ENCODE results near the gene ACBD3. TPM values are rescaled to one million over a fixed set of nuclear protein-coding genes. Genes with fewer than 3 reads are reported as not detected.

Gene ACBD3
- total RNA-seq, 2 experiments from 2014 or later: 26.5 to 28.3 TPM

DNA sequence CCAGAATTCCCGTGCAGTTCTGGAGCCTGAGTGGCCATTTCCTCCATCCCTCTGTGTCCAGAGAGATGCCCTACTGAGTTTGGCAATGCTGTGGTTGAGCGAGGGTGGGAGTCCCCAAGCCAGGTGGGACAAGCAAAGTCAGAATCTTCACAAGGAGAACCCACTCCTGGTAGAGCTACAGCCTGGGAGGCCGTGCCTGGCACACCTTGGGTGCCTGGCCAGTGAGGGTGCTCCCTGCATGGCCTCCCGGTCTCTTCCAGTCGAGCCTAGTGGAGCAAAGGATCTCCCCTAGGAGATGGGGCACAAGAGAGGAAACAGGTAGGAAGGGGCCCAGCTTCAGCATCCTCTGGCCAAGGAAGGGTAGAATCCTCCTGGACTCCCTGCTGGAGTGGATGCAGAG, 66.1 kb downstream of the ACBD3 start:
- Histone ChIP-seq H3K4me1 (ENCODE audit: insufficient read depth, low read length) (peaks cover 35% of the 10 kb centered on the region), H3K4me3 (ENCODE audit: low read length) (no peak overlapping the region), H3K9me3 (ENCODE audit: control insufficient read depth in 1 of 2, insufficient read depth in 1 of 2, low read length in 2 of 2) (no peaks in the 10 kb centered on the region), H3K36me3 (ENCODE audit: insufficient read depth, low read length) (no peaks in the 10 kb centered on the region), H3K27me3 (ENCODE audit: control insufficient read depth in 1 of 2, insufficient read depth in 2 of 2, low read length in 2 of 2) (no peaks in the 10 kb centered on the region), H3K27ac (ENCODE audit: low read depth in 1 of 2, low read length in 2 of 2) (no peak overlapping the region)
- no peak for ATAC-seq (ENCODE audit: poor library complexity)
- no peak for DNase-seq
- POLR2A ChIA-PET: interaction anchor here (0.9 to 3.7 kb wide), 6 partner anchors 10 to 121 kb away, joined by 3 to 33 read pairs (median 6); partner anchors contain the start of genes H3-3A and SDE2
- peaks cover 32% of the 10 kb centered on the region for H3K4me1 Mint-ChIP-seq (ENCODE audit: low read depth)
- H3K36me3 Mint-ChIP-seq (ENCODE audit: low read depth): no peaks in the 10 kb centered on the region
- no peaks in the 10 kb centered on the region for H3K27me3 Mint-ChIP-seq
- intact Hi-C loops (cut with DNase I, micrococcal nuclease): loop anchor here (2.0 to 10.0 kb wide), 6 partner anchors 38 to 643 kb away; partner anchors contain the start of genes LIN9 (in 1 of the 2) and PARP1 (in 1 of the 2)
- TF ChIP-seq, protein P1, sequence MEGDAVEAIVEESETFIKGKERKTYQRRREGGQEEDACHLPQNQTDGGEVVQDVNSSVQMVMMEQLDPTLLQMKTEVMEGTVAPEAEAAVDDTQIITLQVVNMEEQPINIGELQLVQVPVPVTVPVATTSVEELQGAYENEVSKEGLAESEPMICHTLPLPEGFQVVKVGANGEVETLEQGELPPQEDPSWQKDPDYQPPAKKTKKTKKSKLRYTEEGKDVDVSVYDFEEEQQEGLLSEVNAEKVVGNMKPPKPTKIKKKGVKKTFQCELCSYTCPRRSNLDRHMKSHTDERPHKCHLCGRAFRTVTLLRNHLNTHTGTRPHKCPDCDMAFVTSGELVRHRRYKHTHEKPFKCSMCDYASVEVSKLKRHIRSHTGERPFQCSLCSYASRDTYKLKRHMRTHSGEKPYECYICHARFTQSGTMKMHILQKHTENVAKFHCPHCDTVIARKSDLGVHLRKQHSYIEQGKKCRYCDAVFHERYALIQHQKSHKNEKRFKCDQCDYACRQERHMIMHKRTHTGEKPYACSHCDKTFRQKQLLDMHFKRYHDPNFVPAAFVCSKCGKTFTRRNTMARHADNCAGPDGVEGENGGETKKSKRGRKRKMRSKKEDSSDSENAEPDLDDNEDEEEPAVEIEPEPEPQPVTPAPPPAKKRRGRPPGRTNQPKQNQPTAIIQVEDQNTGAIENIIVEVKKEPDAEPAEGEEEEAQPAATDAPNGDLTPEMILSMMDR (IDR thresholded peaks at IDR 0.05): no peak
- H3K4me3 Mint-ChIP-seq: peak overlapping the region; percentile 94
- peak overlapping the region; percentile 91 for H3K27ac Mint-ChIP-seq
- H3K9me3 Mint-ChIP-seq: no peaks in the 10 kb centered on the region
- CTCF ChIA-PET: interaction anchor here (1.3 to 2.6 kb wide), 2 partner anchors 56 to 76 kb away, joined by 3 to 19 read pairs; no protein-coding TSS in a partner anchor

DNA sequence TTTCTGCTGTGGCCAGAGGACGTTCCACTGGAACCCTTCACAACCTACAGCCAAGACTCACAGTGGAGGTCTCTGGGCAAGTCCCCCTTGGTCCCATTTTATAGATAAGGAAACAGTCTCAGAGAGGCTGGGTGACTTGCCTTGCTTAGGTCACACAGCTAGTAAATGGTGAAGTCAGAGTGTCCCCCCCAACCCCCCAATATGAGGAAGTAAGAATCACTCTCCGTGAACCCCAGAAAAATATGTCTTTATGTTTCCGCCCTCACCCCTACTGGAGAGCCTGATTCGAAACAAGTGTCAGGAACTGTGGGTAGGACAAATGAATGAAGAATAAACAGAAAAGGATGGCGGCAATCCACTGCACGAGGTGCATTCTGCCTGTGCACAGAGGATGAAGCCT, 67.4 kb downstream of the ACBD3 start:
- Mint-ChIP-seq H3K27ac (no peak overlapping the region), H3K4me3 (peak overlapping the region; percentile 25), H3K9me3 (no peaks in the 10 kb centered on the region), H3K4me1 (ENCODE audit: low read depth) (peaks cover 22% of the 10 kb centered on the region), H3K27me3 (no peaks in the 10 kb centered on the region), H3K36me3 (ENCODE audit: low read depth) (no peaks in the 10 kb centered on the region)
- intact Hi-C loops (cut with DNase I, micrococcal nuclease): no loop called here
- ATAC-seq (ENCODE audit: poor library complexity) (no peak), DNase-seq (no peak)
- Histone ChIP-seq H3K9me3 (ENCODE audit: control insufficient read depth in 1 of 2, insufficient read depth in 1 of 2, low read length in 2 of 2) (no peaks in the 10 kb centered on the region), H3K36me3 (ENCODE audit: insufficient read depth, low read length) (no peaks in the 10 kb centered on the region), H3K4me1 (ENCODE audit: insufficient read depth, low read length) (peaks cover 28% of the 10 kb centered on the region), H3K4me3 (ENCODE audit: low read length) (no peak overlapping the region), H3K27me3 (ENCODE audit: control insufficient read depth in 1 of 2, insufficient read depth in 2 of 2, low read length in 2 of 2) (no peaks in the 10 kb centered on the region), H3K27ac (ENCODE audit: low read depth in 1 of 2, low read length in 2 of 2) (no peak overlapping the region)
- TF ChIP-seq, protein P1 (IDR thresholded peaks at IDR 0.05): no peak
- ChIA-PET CTCF (interaction anchor here (2.6 kb wide), 1 partner anchor 54 kb away, joined by 19 read pairs; no protein-coding TSS in a partner anchor), POLR2A (interaction anchor here (3.3 to 3.7 kb wide), 2 partner anchors 54 to 56 kb away, joined by 15 to 33 read pairs; partner anchors contain the start of gene H3-3A)

DNA sequence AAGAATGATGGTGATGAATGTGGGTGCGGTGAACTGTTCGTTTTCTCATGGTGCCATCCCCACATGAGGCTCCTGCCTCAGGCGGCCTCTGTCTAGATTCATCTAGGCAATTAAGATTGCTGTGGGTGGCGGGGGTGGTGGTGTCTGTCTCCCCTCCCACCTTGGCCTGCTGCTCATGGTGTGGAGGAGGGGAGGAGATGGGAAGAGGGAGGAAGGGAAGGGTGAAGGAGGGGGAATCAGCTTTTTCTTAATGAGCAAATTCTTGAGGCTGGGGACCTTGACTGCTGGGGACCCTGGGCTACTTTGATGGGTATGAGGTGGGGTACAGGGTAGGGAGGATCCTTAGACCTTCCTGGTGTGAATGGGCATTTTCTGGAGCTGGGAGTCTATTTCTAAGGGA, 68.2 kb downstream of the ACBD3 start:
- intact Hi-C loops (cut with DNase I, micrococcal nuclease): no loop called here
- DNase-seq (no peak), ATAC-seq (ENCODE audit: poor library complexity) (no peak)
- TF ChIP-seq, protein P1 (IDR thresholded peaks at IDR 0.05): no peak
- Histone ChIP-seq H3K27ac (ENCODE audit: low read depth in 1 of 2, low read length in 2 of 2) (no peak overlapping the region), H3K4me3 (ENCODE audit: low read length) (no peak overlapping the region), H3K4me1 (ENCODE audit: insufficient read depth, low read length) (peaks cover 27% of the 10 kb centered on the region), H3K9me3 (ENCODE audit: control insufficient read depth in 1 of 2, insufficient read depth in 1 of 2, low read length in 2 of 2) (no peaks in the 10 kb centered on the region), H3K36me3 (ENCODE audit: insufficient read depth, low read length) (no peaks in the 10 kb centered on the region), H3K27me3 (ENCODE audit: control insufficient read depth in 1 of 2, insufficient read depth in 2 of 2, low read length in 2 of 2) (no peaks in the 10 kb centered on the region)
- Mint-ChIP-seq H3K9me3 (no peaks in the 10 kb centered on the region), H3K4me3 (peak overlapping the region; percentile 15), H3K27me3 (no peaks in the 10 kb centered on the region), H3K36me3 (ENCODE audit: low read depth) (no peaks in the 10 kb centered on the region), H3K27ac (no peak overlapping the region), H3K4me1 (ENCODE audit: low read depth) (peaks cover 16% of the 10 kb centered on the region)
- ChIA-PET POLR2A (interaction anchor here (3.3 to 3.7 kb wide), 2 partner anchors 53 to 56 kb away, joined by 15 to 33 read pairs; partner anchors contain the start of gene H3-3A), CTCF (no interaction called here)

Measured in CD4-positive, alpha-beta T cell (primary cell).